ENCODE data around the gene PPARD. TPM values are rescaled to one million over a fixed set of nuclear protein-coding genes. Genes with fewer than 3 reads are reported as not detected.
"Not testable (repeated sequence)": the region's sequence is repeated elsewhere in the genome, so short reads cannot be mapped to it uniquely, and the experiment has no call there.

The PPARD gene
- polyA plus RNA-seq, 2 donors, result 28.1 to 45.1 TPM

- 76 to 79% methylated on average over 4 of the region's 4 CpGs for WGBS, 2 donors
- no peak overlapping the region for H3K4me3 ChIP-seq (ENCODE audit: low read depth in 1 of 2, low read length in 2 of 2)
- peaks cover 8 to 9% of the 10 kb centered on the region in 2 donors for H3K4me1 ChIP-seq (ENCODE audit: control insufficient read depth in 2 of 2, insufficient read depth in 2 of 2, low read length in 1 of 2)
- peak overlapping the region in 1 of 2 donors; percentile 59 for H3K27ac ChIP-seq (ENCODE audit: low read depth in 2 of 2, low read length in 1 of 2)
- no peaks in the 10 kb centered on the region for H3K9me3 ChIP-seq (ENCODE audit: control insufficient read depth in 2 of 2, insufficient read depth in 1 of 2, low read depth in 1 of 2, low read length in 1 of 2)
- H3K36me3 ChIP-seq (ENCODE audit: control insufficient read depth in 2 of 2, insufficient read depth in 2 of 2, low read length in 1 of 2), result peaks cover 0 to 10% of the 10 kb centered on the region in 2 donors
- no peaks in the 10 kb centered on the region for H3K27me3 ChIP-seq (ENCODE audit: control insufficient read depth in 1 of 2, insufficient read depth in 2 of 2, low read length in 2 of 2)
Measured at GRCh38 chr6:35299674-35300073, 42.7 kb upstream of the PPARD start.

- no peaks in the 10 kb centered on the region for H3K9me3 ChIP-seq (ENCODE audit: control insufficient read depth in 2 of 2, insufficient read depth in 1 of 2, low read depth in 1 of 2, low read length in 1 of 2)
- peaks cover 8 to 9% of the 10 kb centered on the region in 2 donors for H3K4me1 ChIP-seq (ENCODE audit: control insufficient read depth in 2 of 2, insufficient read depth in 2 of 2, low read length in 1 of 2)
- H3K36me3 ChIP-seq (ENCODE audit: control insufficient read depth in 2 of 2, insufficient read depth in 2 of 2, low read length in 1 of 2), result peaks cover 0 to 2% of the 10 kb centered on the region in 2 donors
- no peaks in the 10 kb centered on the region for H3K27me3 ChIP-seq (ENCODE audit: control insufficient read depth in 1 of 2, insufficient read depth in 2 of 2, low read length in 2 of 2)
- H3K27ac ChIP-seq (ENCODE audit: low read depth in 2 of 2, low read length in 1 of 2), result peak overlapping the region; percentile 56 to 73
- no peak overlapping the region for H3K4me3 ChIP-seq (ENCODE audit: low read depth in 1 of 2, low read length in 2 of 2)
Measured at GRCh38 chr6:35300848-35301247, 41.5 kb upstream of the PPARD start.

- no peaks in the 10 kb centered on the region for H3K36me3 ChIP-seq (ENCODE audit: control insufficient read depth in 2 of 2, insufficient read depth in 2 of 2, low read length in 1 of 2)
- no peaks in the 10 kb centered on the region for H3K9me3 ChIP-seq (ENCODE audit: control insufficient read depth in 2 of 2, insufficient read depth in 1 of 2, low read depth in 1 of 2, low read length in 1 of 2)
- H3K27ac ChIP-seq (ENCODE audit: low read depth in 2 of 2, low read length in 1 of 2), result peak overlapping the region; percentile 86 to 95
- peak overlapping the region; percentile 27 to 32 for H3K4me3 ChIP-seq (ENCODE audit: low read depth in 1 of 2, low read length in 2 of 2)
- peaks cover 8 to 9% of the 10 kb centered on the region in 2 donors for H3K4me1 ChIP-seq (ENCODE audit: control insufficient read depth in 2 of 2, insufficient read depth in 2 of 2, low read length in 1 of 2)
- 32 to 33% methylated on average over 6 of the region's 6 CpGs for WGBS, 2 donors
- H3K27me3 ChIP-seq (ENCODE audit: control insufficient read depth in 1 of 2, insufficient read depth in 2 of 2, low read length in 2 of 2), result no peaks in the 10 kb centered on the region
Measured at GRCh38 chr6:35302604-35303241, 39.6 kb upstream of the PPARD start.

- Histone ChIP-seq H3K4me1 (ENCODE audit: control insufficient read depth in 2 of 2, insufficient read depth in 2 of 2, low read length in 1 of 2) (peaks cover 6 to 8% of the 10 kb centered on the region in 2 donors), H3K27ac (ENCODE audit: low read depth in 2 of 2, low read length in 1 of 2) (peak overlapping the region in 1 of 2 donors; percentile 28), H3K27me3 (ENCODE audit: control insufficient read depth in 1 of 2, insufficient read depth in 2 of 2, low read length in 2 of 2) (no peaks in the 10 kb centered on the region), H3K36me3 (ENCODE audit: control insufficient read depth in 2 of 2, insufficient read depth in 2 of 2, low read length in 1 of 2) (no peaks in the 10 kb centered on the region), H3K4me3 (ENCODE audit: low read depth in 1 of 2, low read length in 2 of 2) (no peak overlapping the region), H3K9me3 (ENCODE audit: control insufficient read depth in 2 of 2, insufficient read depth in 1 of 2, low read depth in 1 of 2, low read length in 1 of 2) (no peaks in the 10 kb centered on the region)
- whole genome bisulfite sequencing, 2 donors, result 61 to 80% methylated on average over 1 of the region's 1 CpG
Measured at GRCh38 chr6:35304299-35304698, 38.1 kb upstream of the PPARD start.

- Histone ChIP-seq H3K27me3 (ENCODE audit: control insufficient read depth in 1 of 2, insufficient read depth in 2 of 2, low read length in 2 of 2) (no peaks in the 10 kb centered on the region), H3K9me3 (ENCODE audit: control insufficient read depth in 2 of 2, insufficient read depth in 1 of 2, low read depth in 1 of 2, low read length in 1 of 2) (no peaks in the 10 kb centered on the region), H3K36me3 (ENCODE audit: control insufficient read depth in 2 of 2, insufficient read depth in 2 of 2, low read length in 1 of 2) (no peaks in the 10 kb centered on the region), H3K4me1 (ENCODE audit: control insufficient read depth in 2 of 2, insufficient read depth in 2 of 2, low read length in 1 of 2) (peaks cover 6 to 8% of the 10 kb centered on the region in 2 donors), H3K27ac (ENCODE audit: low read depth in 2 of 2, low read length in 1 of 2) (no peak overlapping the region), H3K4me3 (ENCODE audit: low read depth in 1 of 2, low read length in 2 of 2) (no peak overlapping the region)
- WGBS, 2 donors, result 84 to 87% methylated on average over 8 of the region's 8 CpGs
Measured at GRCh38 chr6:35305117-35305516, 37.2 kb upstream of the PPARD start.

GRCh38 chr6:35307138-35307537 is 35.2 kb upstream of the PPARD start:
- not testable (repeated sequence) for H3K36me3 ChIP-seq (ENCODE audit: control insufficient read depth in 2 of 2, insufficient read depth in 2 of 2, low read length in 1 of 2); H3K27me3 ChIP-seq (ENCODE audit: control insufficient read depth in 1 of 2, insufficient read depth in 2 of 2, low read length in 2 of 2); H3K4me3 ChIP-seq (ENCODE audit: low read depth in 1 of 2, low read length in 2 of 2); H3K9me3 ChIP-seq (ENCODE audit: control insufficient read depth in 2 of 2, insufficient read depth in 1 of 2, low read depth in 1 of 2, low read length in 1 of 2); H3K27ac ChIP-seq (ENCODE audit: low read depth in 2 of 2, low read length in 1 of 2); H3K4me1 ChIP-seq (ENCODE audit: control insufficient read depth in 2 of 2, insufficient read depth in 2 of 2, low read length in 1 of 2)
- WGBS, 2 donors, result 93 to 95% methylated on average over 15 of the region's 15 CpGs

GRCh38 chr6:35308543-35308942 is 33.8 kb upstream of the PPARD start:
- not testable (repeated sequence) for H3K27ac ChIP-seq (ENCODE audit: low read depth in 2 of 2, low read length in 1 of 2); H3K27me3 ChIP-seq (ENCODE audit: control insufficient read depth in 1 of 2, insufficient read depth in 2 of 2, low read length in 2 of 2); H3K9me3 ChIP-seq (ENCODE audit: control insufficient read depth in 2 of 2, insufficient read depth in 1 of 2, low read depth in 1 of 2, low read length in 1 of 2); H3K4me3 ChIP-seq (ENCODE audit: low read depth in 1 of 2, low read length in 2 of 2); H3K36me3 ChIP-seq (ENCODE audit: control insufficient read depth in 2 of 2, insufficient read depth in 2 of 2, low read length in 1 of 2); H3K4me1 ChIP-seq (ENCODE audit: control insufficient read depth in 2 of 2, insufficient read depth in 2 of 2, low read length in 1 of 2)
- WGBS, 2 donors, result 96 to 100% methylated on average over 2 of the region's 2 CpGs

GRCh38 chr6:35309611-35310264 is 32.6 kb upstream of the PPARD start:
- Histone ChIP-seq H3K27me3 (ENCODE audit: control insufficient read depth in 1 of 2, insufficient read depth in 2 of 2, low read length in 2 of 2) (no peaks in the 10 kb centered on the region), H3K27ac (ENCODE audit: low read depth in 2 of 2, low read length in 1 of 2) (no peak overlapping the region), H3K36me3 (ENCODE audit: control insufficient read depth in 2 of 2, insufficient read depth in 2 of 2, low read length in 1 of 2) (peaks cover 0 to 4% of the 10 kb centered on the region in 2 donors), H3K9me3 (ENCODE audit: control insufficient read depth in 2 of 2, insufficient read depth in 1 of 2, low read depth in 1 of 2, low read length in 1 of 2) (no peaks in the 10 kb centered on the region), H3K4me1 (ENCODE audit: control insufficient read depth in 2 of 2, insufficient read depth in 2 of 2, low read length in 1 of 2) (no peaks in the 10 kb centered on the region), H3K4me3 (ENCODE audit: low read depth in 1 of 2, low read length in 2 of 2) (no peak overlapping the region)
- 91 to 94% methylated on average over 9 of the region's 9 CpGs for WGBS, 2 donors

- H3K27ac ChIP-seq (ENCODE audit: low read depth in 2 of 2, low read length in 1 of 2), result peak overlapping the region in 1 of 2 donors; percentile 6
- peaks cover 0 to 4% of the 10 kb centered on the region in 2 donors for H3K36me3 ChIP-seq (ENCODE audit: control insufficient read depth in 2 of 2, insufficient read depth in 2 of 2, low read length in 1 of 2)
- 78 to 82% methylated on average over 6 of the region's 6 CpGs for WGBS, 2 donors
- H3K4me3 ChIP-seq (ENCODE audit: low read depth in 1 of 2, low read length in 2 of 2), result no peak overlapping the region
- H3K27me3 ChIP-seq (ENCODE audit: control insufficient read depth in 1 of 2, insufficient read depth in 2 of 2, low read length in 2 of 2), result no peaks in the 10 kb centered on the region
- no peaks in the 10 kb centered on the region for H3K4me1 ChIP-seq (ENCODE audit: control insufficient read depth in 2 of 2, insufficient read depth in 2 of 2, low read length in 1 of 2)
- H3K9me3 ChIP-seq (ENCODE audit: control insufficient read depth in 2 of 2, insufficient read depth in 1 of 2, low read depth in 1 of 2, low read length in 1 of 2), result no peaks in the 10 kb centered on the region
Measured at GRCh38 chr6:35310265-35310831, 32.0 kb upstream of the PPARD start.
